GM12865 (cell line): ENCODE measurements around the gene NCAN.
A peak's percentile ranks its signal among the peaks of the same experiment; 100 is the strongest.

Experiments
- DNase-seq: peaks from one replicate; pipeline ENCODE4 v3.0.0; 2010; ENCODE audit warnings: low read depth
- H3K4me3 ChIP-seq: 2 replicates; pipeline ENCODE4 v1.5.1; 2011; ENCODE audit warnings: mild to moderate bottlenecking, low read depth, low read length, control low read depth
- CTCF ChIP-seq: IDR thresholded peaks from 2 replicates; pipeline ENCODE4 v1.5.1; 2011; ENCODE audit warnings: low read length, control low read depth, low read depth, inconsistent platforms; ENCODE audit not compliant: insufficient read depth; ENCODE audit errors: missing control alignments

NCAN gene

DNA sequence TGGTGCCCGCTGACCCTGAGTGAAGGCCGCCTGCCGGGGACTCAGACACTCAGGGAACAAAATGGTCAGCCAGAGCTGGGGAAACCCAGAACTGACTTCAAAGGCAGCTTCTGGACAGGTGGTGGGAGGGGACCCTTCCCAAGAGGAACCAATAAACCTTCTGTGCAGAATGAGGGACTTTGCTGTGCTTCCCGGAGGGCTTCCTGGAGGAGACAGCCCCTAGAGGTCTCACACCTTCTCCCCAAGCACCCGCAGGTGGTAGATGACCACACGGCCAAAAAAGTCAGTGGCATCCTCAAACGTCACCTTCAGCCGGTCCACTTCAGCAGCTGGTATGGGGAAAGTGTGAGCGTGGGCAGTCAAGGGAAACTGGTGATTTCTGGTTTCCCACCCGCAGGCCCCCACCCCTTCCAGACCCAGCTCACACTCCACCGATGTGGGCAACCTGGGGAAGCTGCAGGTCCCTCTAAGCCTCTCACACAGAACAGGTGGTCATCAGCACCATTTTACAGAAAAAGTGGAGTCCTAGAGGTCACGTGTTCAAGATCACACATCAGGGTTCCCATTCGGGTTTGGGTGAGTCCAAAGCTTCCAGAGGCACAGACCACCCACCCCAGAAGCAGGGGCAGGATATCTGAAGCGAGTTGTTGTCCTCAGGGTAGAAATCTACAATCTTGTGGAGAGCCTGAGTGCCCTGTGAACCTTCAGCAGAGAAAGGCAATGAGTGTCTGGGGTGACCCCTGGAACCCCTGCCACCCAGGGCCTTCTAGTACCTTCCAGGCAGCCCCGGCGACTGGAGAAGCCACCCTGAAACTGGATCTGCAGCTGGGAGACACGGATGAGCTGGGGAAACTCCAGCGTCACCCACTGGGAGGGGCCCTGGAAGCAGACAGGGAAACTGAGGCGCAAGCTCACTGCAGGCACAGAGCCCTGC, 9.8 kb upstream of the NCAN start:
- no peak for DNase-seq
- H3K4me3 ChIP-seq, result peak overlapping the region; percentile 86
- no peak for TF ChIP-seq CTCF

GRCh38 chr19:19202707-19203011, 9.1 kb upstream of the NCAN start:
- H3K4me3 ChIP-seq, result peak overlapping the region; percentile 86
- TF ChIP-seq CTCF, result no peak
- no peak for DNase-seq

GRCh38 chr19:19203012-19203856, 8.5 kb upstream of the NCAN start, which contains the start of gene NR2C2AP:
Gene NR2C2AP, minus strand, starts transcription at chr19:19203414. Its CDS starts 354 bp downstream, at chr19:19203060.
- peak within 1 kb of the TSS; percentile 86 for H3K4me3 ChIP-seq
- peak; percentile 96 for DNase-seq
- no peak for TF ChIP-seq CTCF

DNA sequence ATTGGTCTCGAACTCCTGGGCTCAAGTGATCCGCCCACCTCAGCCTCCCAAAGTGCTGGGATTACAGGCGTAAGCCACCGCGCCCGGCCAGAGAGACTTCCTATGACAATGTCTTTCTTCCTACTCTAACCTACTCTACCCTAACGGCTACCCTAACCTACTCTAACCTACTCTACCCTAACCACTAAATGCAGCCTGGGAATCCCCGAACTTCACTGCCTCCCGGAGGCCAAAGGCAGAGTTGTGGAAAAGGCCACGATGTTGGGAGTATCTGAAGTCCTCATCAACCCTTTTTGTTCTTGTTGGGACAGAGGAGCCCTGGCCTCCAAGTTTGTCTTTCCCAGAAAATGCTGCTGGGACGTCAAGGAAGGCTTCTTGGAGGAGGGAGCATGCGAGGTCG, 7.6 kb upstream of the NCAN start:
- no peak for DNase-seq
- H3K4me3 ChIP-seq, result no peak overlapping the region
- no peak for TF ChIP-seq CTCF

GRCh38 chr19:19205416-19206410, 6.0 kb upstream of the NCAN start:
- TF ChIP-seq CTCF, result no peak
- DNase-seq, result no peak
- no peak overlapping the region for H3K4me3 ChIP-seq

- no peak for TF ChIP-seq CTCF
- no peak for DNase-seq
- H3K4me3 ChIP-seq, result no peak overlapping the region
Observed at GRCh38 chr19:19206938-19207337, 4.8 kb upstream of the NCAN start.
